OCI-LY1 (cell line): Measurements from ENCODE around the gene TBC1D10A.

Source experiments
- CTCF ChIP-seq: fragments of 200-600 bp; sonication (generic), shearing (Covaris generic); IDR thresholded peaks from 2 replicates; pipeline ENCODE4 v1.5.1; 2017; ENCODE audit warnings: mild to moderate bottlenecking, antibody characterized with exemption, low read length, moderate library complexity, mixed read lengths
- EZH2 ChIP-seq: fragments of 200-600 bp; sonication (generic), shearing (Covaris generic); IDR thresholded peaks from 2 replicates; pipeline ENCODE4 v1.8.0; 2017; ENCODE audit warnings: borderline replicate concordance, mixed run types, mild to moderate bottlenecking, antibody characterized with exemption, low read length, moderate library complexity, mixed read lengths

- TF ChIP-seq CTCF (no peak), EZH2 (no peak)
Observed at GRCh38 chr22:30250039-30250565, 76.6 kb downstream of the TBC1D10A start.
